A673 (cell line): ENCODE measurements around the gene COMMD4.

Experiments
- EZH2 ChIP-seq: fragments of 200-600 bp; sonication (generic); IDR thresholded peaks from 2 replicates; pipeline ENCODE4 v1.6.1; 2017; ENCODE audit warnings: borderline replicate concordance, low read depth, mild to moderate bottlenecking, mixed read lengths, antibody characterized with exemption, low read length; ENCODE audit not compliant: poor library complexity, severe bottlenecking
- TF ChIP-seq, protein P1 (sequence below): fragments of 300-800, 200-600 bp; sonication (generic); conservative IDR thresholded peaks from 2 replicates; pipeline ENCODE4 v1.5.1; 2017; ENCODE audit warnings: low read depth, mild to moderate bottlenecking, antibody characterized with exemption, low read length, moderate library complexity, mixed read lengths

DNA sequence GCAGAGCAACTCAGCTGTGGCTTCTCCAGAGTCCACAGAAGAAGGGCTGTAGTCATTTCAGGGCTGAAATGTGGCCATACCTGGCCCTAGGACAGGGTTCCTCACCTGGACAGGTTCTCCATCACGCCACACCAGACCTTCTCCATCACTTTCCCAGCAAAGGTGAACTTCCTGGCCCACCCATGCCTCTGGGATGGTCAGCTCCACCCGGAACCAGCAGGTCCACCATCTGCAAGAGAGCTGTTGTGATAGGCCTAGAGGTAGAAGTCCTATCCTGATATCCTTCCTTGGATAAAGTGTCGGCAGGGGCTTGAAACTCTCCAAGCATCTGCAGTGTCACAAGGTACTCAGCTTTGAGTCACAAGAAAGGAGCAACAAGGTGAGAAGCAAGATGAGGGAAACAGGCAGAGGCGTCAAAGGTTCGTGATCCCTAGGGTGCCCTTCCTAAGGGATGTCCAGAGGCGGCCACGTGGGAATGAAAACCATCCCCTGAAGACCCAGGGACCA lies 31.6 kb downstream of the COMMD4 start:
- TF ChIP-seq, protein P1, sequence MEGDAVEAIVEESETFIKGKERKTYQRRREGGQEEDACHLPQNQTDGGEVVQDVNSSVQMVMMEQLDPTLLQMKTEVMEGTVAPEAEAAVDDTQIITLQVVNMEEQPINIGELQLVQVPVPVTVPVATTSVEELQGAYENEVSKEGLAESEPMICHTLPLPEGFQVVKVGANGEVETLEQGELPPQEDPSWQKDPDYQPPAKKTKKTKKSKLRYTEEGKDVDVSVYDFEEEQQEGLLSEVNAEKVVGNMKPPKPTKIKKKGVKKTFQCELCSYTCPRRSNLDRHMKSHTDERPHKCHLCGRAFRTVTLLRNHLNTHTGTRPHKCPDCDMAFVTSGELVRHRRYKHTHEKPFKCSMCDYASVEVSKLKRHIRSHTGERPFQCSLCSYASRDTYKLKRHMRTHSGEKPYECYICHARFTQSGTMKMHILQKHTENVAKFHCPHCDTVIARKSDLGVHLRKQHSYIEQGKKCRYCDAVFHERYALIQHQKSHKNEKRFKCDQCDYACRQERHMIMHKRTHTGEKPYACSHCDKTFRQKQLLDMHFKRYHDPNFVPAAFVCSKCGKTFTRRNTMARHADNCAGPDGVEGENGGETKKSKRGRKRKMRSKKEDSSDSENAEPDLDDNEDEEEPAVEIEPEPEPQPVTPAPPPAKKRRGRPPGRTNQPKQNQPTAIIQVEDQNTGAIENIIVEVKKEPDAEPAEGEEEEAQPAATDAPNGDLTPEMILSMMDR = no peak
- TF ChIP-seq EZH2 = no peak
